ENCODE data around the gene CCDC198. TPM values are rescaled to one million over a fixed set of nuclear protein-coding genes. Genes with fewer than 3 reads are reported as not detected.

The CCDC198 gene
- total and polyA plus RNA-seq, 2 donors (not counting 3 experiments of a cell fraction or from before 2014, with no cell fraction given), result not detected

DNA sequence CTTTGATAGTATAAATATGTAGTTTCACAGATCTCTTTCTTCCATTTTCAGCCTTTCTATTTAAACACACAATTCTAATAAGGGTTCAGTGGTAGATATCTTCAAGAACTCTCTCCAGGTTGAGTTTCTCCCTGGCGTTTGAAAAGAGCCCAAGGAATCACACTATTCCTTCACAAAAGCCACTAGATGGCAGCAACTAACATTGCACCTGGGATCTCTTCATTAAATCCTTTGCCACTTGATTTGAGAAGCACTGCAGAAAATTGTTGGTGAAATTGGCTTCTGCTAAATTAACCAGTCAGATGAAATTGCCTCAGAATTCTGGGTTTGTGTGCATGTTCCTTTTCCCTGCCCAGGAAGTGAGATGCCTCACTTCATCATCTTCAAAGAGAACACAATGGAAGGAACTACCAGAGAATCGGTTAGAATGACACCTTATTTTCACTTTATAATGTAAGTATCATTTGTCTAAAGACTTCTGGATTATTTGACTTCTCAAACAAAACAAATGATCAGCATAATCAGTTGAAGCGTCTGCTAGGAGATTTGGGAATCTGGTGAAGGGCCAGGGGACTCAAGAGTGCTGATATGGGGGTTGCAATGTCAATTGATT is 6.8 kb downstream of the CCDC198 start:
- Histone ChIP-seq H3K9me3 (replicated peaks; ENCODE audit: control insufficient read depth, insufficient read depth, low read length) (no peaks in the 10 kb centered on the region), H3K79me2 (ENCODE audit: control insufficient read depth, insufficient read depth, low read length) (no peaks in the 10 kb centered on the region), H2AFZ (ENCODE audit: low read depth, low read length) (no peak overlapping the region), H4K20me1 (replicated peaks; ENCODE audit: control insufficient read depth, extremely low read depth, insufficient read depth, low read length) (no peaks in the 10 kb centered on the region), H3K4me2 (ENCODE audit: insufficient read depth, low read length) (no peak overlapping the region), H3K9ac (replicated peaks; ENCODE audit: extremely low read depth, insufficient read depth, low read length) (no peak overlapping the region), H3K9me1 (replicated peaks; ENCODE audit: control insufficient read depth, extremely low read depth, insufficient read depth, low read length) (no peaks in the 10 kb centered on the region), H3K36me3 (ENCODE audit: control insufficient read depth in 2 of 2, extremely low read depth in 1 of 2, insufficient read depth in 2 of 2, low read length in 2 of 2) (no peaks in the 10 kb centered on the region), H3K27me3 (ENCODE audit: control insufficient read depth in 2 of 2, insufficient read depth in 2 of 2, low read length in 2 of 2) (no peaks in the 10 kb centered on the region), H3K27ac (ENCODE audit: insufficient read depth, low read depth, low read length) (no peak overlapping the region), H3K4me1 (ENCODE audit: control insufficient read depth, extremely low read depth, insufficient read depth, low read length) (no peaks in the 10 kb centered on the region), H3K4me3 (replicated peaks in 1 of 3; ENCODE audit: insufficient read depth in 1 of 3, low read depth in 1 of 3, low read length in 3 of 3) (no peak overlapping the region)
- TF ChIP-seq, protein P1, sequence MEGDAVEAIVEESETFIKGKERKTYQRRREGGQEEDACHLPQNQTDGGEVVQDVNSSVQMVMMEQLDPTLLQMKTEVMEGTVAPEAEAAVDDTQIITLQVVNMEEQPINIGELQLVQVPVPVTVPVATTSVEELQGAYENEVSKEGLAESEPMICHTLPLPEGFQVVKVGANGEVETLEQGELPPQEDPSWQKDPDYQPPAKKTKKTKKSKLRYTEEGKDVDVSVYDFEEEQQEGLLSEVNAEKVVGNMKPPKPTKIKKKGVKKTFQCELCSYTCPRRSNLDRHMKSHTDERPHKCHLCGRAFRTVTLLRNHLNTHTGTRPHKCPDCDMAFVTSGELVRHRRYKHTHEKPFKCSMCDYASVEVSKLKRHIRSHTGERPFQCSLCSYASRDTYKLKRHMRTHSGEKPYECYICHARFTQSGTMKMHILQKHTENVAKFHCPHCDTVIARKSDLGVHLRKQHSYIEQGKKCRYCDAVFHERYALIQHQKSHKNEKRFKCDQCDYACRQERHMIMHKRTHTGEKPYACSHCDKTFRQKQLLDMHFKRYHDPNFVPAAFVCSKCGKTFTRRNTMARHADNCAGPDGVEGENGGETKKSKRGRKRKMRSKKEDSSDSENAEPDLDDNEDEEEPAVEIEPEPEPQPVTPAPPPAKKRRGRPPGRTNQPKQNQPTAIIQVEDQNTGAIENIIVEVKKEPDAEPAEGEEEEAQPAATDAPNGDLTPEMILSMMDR (IDR thresholded peaks at IDR 0.05; ENCODE audit: extremely low read depth in 1 of 2, insufficient read depth in 1 of 2, low read depth in 1 of 2, low read length in 2 of 2), result peak; percentile 49 to 55
- TF ChIP-seq FOS (IDR thresholded peaks at IDR 0.05; ENCODE audit: borderline replicate concordance, insufficient read depth, low read length) (no peak), POLR2A (IDR thresholded peaks at IDR 0.05; ENCODE audit: low read depth, low read length) (no peak), EZH2 (IDR thresholded peaks at IDR 0.05; ENCODE audit: borderline replicate concordance, low read depth, low read length, severe bottlenecking) (no peak)
- DNase-seq (ENCODE audit: low read depth, low spot score) (peak; percentile 30), FAIRE-seq (peak; percentile 79)
- no TSS peak for BruUV-seq (replicated peaks)
- intact Hi-C loops (cut with micrococcal nuclease), result loop anchor here (1.0 to 2.0 kb wide), 2 partner anchors 585 to 678 kb away; no protein-coding TSS in a partner anchor
- ChIA-PET CTCF (interaction anchor here (1.9 to 2.1 kb wide), 2 partner anchors 17 to 586 kb away, joined by 5 to 24 read pairs; no protein-coding TSS in a partner anchor), POLR2A (no interaction called here)
- dilution Hi-C loops (cut with MboI; ENCODE audit: extremely low pct_ligation_motif_present, low sequenced_read_pairs), result no loop called here

DNA sequence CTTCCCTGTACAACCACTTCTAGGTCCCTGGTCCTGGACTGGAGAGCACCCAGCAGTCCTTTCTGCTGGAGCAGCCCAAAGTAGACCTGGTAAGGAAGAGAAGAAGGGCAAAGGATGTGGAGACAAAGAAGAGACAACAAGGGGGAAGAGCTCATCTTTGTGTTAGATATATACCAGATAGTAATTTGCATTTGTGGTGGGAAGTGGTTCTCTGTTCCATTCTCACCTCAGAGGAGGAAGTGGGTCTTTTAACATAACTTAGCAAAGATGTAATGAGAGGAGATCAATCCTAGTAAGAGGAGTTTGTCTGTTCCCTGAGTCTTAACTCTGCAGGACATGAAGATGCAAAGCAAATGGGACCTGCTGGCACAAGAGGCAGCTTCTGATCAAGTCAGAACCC is 8.0 kb downstream of the CCDC198 start:
- intact Hi-C loops (cut with micrococcal nuclease), result loop anchor here (1.0 to 2.0 kb wide), 2 partner anchors 587 to 679 kb away; no protein-coding TSS in a partner anchor
- no peak overlapping the region for H3K4me2 ChIP-seq (ENCODE audit: insufficient read depth, low read length)
- no peaks in the 10 kb centered on the region for H3K79me2 ChIP-seq (ENCODE audit: control insufficient read depth, insufficient read depth, low read length)
- no peaks in the 10 kb centered on the region for H3K9me3 ChIP-seq (replicated peaks; ENCODE audit: control insufficient read depth, insufficient read depth, low read length)
- dilution Hi-C loops (cut with MboI; ENCODE audit: extremely low pct_ligation_motif_present, low sequenced_read_pairs), result no loop called here
- FAIRE-seq (no peak), DNase-seq (ENCODE audit: low read depth, low spot score) (no peak)
- H3K9me1 ChIP-seq (replicated peaks; ENCODE audit: control insufficient read depth, extremely low read depth, insufficient read depth, low read length), result no peaks in the 10 kb centered on the region
- TF ChIP-seq, protein P1 (IDR thresholded peaks at IDR 0.05; ENCODE audit: extremely low read depth in 1 of 2, insufficient read depth in 1 of 2, low read depth in 1 of 2, low read length in 2 of 2), result no peak
- TF ChIP-seq POLR2A (IDR thresholded peaks at IDR 0.05; ENCODE audit: low read depth, low read length), result no peak
- no peak for TF ChIP-seq MYC (IDR thresholded peaks at IDR 0.05; ENCODE audit: low read depth, low read length)
- TF ChIP-seq, protein P2, sequence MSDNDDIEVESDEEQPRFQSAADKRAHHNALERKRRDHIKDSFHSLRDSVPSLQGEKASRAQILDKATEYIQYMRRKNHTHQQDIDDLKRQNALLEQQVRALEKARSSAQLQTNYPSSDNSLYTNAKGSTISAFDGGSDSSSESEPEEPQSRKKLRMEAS (IDR thresholded peaks at IDR 0.05; ENCODE audit: insufficient read depth, insufficient read length), result no peak
- no peak for TF ChIP-seq EZH2 (IDR thresholded peaks at IDR 0.05; ENCODE audit: borderline replicate concordance, low read depth, low read length, severe bottlenecking)
- no peak for TF ChIP-seq FOS (IDR thresholded peaks at IDR 0.05; ENCODE audit: borderline replicate concordance, insufficient read depth, low read length)
- no peak for TF ChIP-seq POLR2AphosphoS5 (IDR thresholded peaks at IDR 0.05; ENCODE audit: insufficient read depth, low read depth, low read length)
- TF ChIP-seq JUN (IDR thresholded peaks at IDR 0.05; ENCODE audit: borderline replicate concordance, insufficient read depth, insufficient read length, low read depth), result no peak
- no peak for TF ChIP-seq GATA2 (IDR thresholded peaks at IDR 0.05; ENCODE audit: insufficient read depth, insufficient read length, low read depth, low read length)
- no peaks in the 10 kb centered on the region for H4K20me1 ChIP-seq (replicated peaks; ENCODE audit: control insufficient read depth, extremely low read depth, insufficient read depth, low read length)
- no TSS peak for BruUV-seq (replicated peaks)
- no peaks in the 10 kb centered on the region for H3K27me3 ChIP-seq (ENCODE audit: control insufficient read depth in 2 of 2, insufficient read depth in 2 of 2, low read length in 2 of 2)
- ChIA-PET POLR2A (no interaction called here), CTCF (interaction anchor here (0.9 to 1.9 kb wide), 5 partner anchors 10 to 590 kb away, joined by 3 to 14 read pairs (median 3); no protein-coding TSS in a partner anchor)
- no peaks in the 10 kb centered on the region for H3K36me3 ChIP-seq (ENCODE audit: control insufficient read depth in 2 of 2, extremely low read depth in 1 of 2, insufficient read depth in 2 of 2, low read length in 2 of 2)
- no peak overlapping the region for H3K27ac ChIP-seq (ENCODE audit: insufficient read depth, low read depth, low read length)
- H3K4me1 ChIP-seq (ENCODE audit: control insufficient read depth, extremely low read depth, insufficient read depth, low read length), result no peaks in the 10 kb centered on the region
- no peak overlapping the region for H3K9ac ChIP-seq (replicated peaks; ENCODE audit: extremely low read depth, insufficient read depth, low read length)
- no peak overlapping the region for H2AFZ ChIP-seq (ENCODE audit: low read depth, low read length)
- no peak overlapping the region for H3K4me3 ChIP-seq (replicated peaks in 1 of 3; ENCODE audit: insufficient read depth in 1 of 3, low read depth in 1 of 3, low read length in 3 of 3)
